NB4 (cell line): ENCODE results near the gene WSB1.
"Not testable (repeated sequence)": the region's sequence is repeated elsewhere in the genome, so short reads cannot be mapped to it uniquely, and the experiment has no call there.

Experiments
- DNase-seq: peaks from one replicate; pipeline ENCODE4 v3.0.0; 2010; ENCODE audit warnings: low read depth
- H3K4me3 ChIP-seq: one replicate; pipeline ENCODE4 v1.5.1; 2011; ENCODE audit warnings: mild to moderate bottlenecking, low read depth, low read length, moderate library complexity
- CTCF ChIP-seq: IDR thresholded peaks from one replicate; pipeline ENCODE4 v1.5.1; 2012; ENCODE audit warnings: low read depth, low read length
- MYC ChIP-seq: IDR thresholded peaks from 2 replicates; pipeline ENCODE4 v1.6.1; 2011; ENCODE audit warnings: low read depth, low read length
- POLR2A ChIP-seq: IDR thresholded peaks from 2 replicates; pipeline ENCODE4 v1.6.1; 2011; ENCODE audit warnings: mild to moderate bottlenecking; ENCODE audit not compliant: insufficient read length; ENCODE audit errors: extremely low read depth
- TF ChIP-seq, protein P1 (sequence below): IDR thresholded peaks from 2 replicates; pipeline ENCODE4 v1.6.1; 2011; ENCODE audit warnings: low read depth, low read length

Gene WSB1

GRCh38 chr17:27247071-27247957, 46.6 kb upstream of the WSB1 start:
- TF ChIP-seq, protein P1, sequence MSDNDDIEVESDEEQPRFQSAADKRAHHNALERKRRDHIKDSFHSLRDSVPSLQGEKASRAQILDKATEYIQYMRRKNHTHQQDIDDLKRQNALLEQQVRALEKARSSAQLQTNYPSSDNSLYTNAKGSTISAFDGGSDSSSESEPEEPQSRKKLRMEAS, result no peak
- TF ChIP-seq MYC, result no peak
- TF ChIP-seq CTCF, result no peak
- TF ChIP-seq POLR2A, result no peak
- peak; percentile 48 for DNase-seq
- no peak overlapping the region for H3K4me3 ChIP-seq

GRCh38 chr17:27247958-27248342, 46.0 kb upstream of the WSB1 start:
- TF ChIP-seq POLR2A, result no peak
- no peak for TF ChIP-seq MYC
- TF ChIP-seq, protein P1, result no peak
- no peak for TF ChIP-seq CTCF
- no peak overlapping the region for H3K4me3 ChIP-seq

DNA sequence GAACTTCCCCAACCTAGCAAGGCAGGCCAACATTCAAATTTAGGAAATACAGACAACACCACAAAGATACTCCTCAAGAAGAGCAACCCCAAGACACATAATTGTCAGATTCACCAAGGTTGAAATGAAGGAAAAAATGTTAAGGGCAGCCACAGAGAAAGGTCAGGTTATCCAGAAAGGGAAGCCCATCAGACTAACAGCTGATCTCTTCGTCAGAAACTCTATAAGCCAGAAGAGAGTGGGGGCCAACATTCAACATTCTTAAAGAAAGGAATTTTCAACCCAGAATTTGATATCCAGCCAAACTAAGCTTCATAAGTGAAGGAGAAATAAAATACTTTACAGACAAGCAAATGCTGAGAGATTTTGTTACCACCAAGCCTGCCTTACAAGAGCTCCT, 43.1 kb upstream of the WSB1 start:
- not testable (repeated sequence) for DNase-seq, H3K4me3 ChIP-seq

More at GRCh38 chr17:27247958-27248342, 46.0 kb upstream of the WSB1 start:
- DNase-seq, result no peak

DNA sequence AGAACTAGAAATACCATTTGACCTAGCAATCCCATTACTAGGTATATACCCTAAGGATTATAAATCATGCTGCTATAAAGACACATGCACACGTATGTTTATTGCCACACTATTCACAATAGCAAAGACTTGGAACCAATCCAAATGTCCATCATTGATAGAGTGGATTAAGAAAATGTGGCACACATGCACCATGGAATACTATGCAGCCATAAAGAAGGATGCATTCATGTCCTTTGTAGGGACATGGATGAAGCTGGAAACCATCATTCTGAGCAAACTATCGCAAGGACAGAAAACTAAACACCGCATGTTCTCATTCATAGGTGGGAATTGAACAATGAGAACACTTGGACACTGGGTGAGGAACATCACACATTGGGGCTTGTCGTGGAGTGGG, 39.1 kb upstream of the WSB1 start:
- not testable (repeated sequence) for DNase-seq, H3K4me3 ChIP-seq

DNA sequence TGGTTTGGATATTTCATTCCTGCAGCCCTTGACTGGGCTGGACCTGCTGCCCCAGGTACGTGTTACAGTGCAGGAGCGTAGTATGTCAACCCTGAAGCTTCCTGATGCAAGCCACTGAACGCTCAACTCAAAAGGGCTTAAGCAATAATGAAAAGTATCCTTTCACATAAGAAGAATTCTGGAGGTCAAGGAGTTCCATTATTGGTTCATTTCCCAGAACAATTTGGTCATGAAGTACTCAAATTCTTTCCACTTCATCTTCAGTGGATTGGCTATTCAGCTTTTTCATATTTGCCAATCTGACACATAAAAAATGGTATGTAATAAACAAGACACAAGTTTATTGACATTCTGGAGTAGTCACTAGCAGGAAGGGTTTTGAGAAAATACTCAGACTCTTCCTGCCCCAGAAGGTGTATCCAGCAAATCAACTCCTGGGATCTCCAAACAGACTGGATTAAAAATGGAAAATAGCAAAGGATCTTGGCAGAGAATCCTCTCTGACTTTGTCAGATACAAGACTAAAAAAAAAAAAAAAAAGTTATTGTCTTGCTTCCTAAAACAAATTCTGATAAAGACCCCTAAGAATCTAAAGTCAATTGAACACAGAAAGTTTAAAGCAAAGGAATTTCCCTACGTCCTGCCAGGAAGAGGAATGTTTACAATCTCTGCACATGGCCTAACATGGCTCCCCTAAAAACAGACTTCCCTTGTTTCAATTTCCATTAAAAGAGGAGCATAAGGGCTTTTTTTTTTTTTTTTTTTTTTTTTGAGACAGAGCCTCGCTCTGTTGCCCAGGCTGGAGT, 37.5 kb upstream of the WSB1 start:
- TF ChIP-seq CTCF, result no peak
- DNase-seq, result no peak
- no peak overlapping the region for H3K4me3 ChIP-seq

DNA sequence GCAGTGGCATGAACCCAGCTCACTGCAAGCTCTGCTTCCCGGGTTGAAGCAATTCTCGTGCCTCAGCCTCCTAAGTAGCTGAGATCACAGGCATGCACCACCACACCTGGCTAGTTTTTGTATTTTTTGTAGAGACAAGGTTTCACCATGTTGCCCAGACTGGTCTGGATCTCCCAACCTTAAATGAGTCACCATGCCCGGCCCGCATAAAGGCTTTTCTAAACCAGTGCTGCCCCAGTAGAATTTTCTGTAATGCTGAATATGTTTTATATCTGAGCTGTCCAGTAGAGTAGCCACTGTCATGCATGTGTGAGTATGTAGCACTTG, 36.9 kb upstream of the WSB1 start:
- H3K4me3 ChIP-seq, result no peak overlapping the region

More for the DNA sequence above, 36.9 kb upstream of the WSB1 start:
- TF ChIP-seq POLR2A (no peak), CTCF (no peak), MYC (no peak)
- TF ChIP-seq, protein P1, result no peak
- no peak for DNase-seq
